Islet of Langerhans (tissue), 1 donor: ENCODE results near the gene TMEM141.
"Not testable (repeated sequence)": the region's sequence is repeated elsewhere in the genome, so short reads cannot be mapped to it uniquely, and the experiment has no call there.

Source experiments
- FAIRE-seq: peaks from one replicate; lab custom pipeline; 2011; peaks lifted over from hg19 to GRCh38; lab: Jason Lieb, UNC

The TMEM141 gene

DNA sequence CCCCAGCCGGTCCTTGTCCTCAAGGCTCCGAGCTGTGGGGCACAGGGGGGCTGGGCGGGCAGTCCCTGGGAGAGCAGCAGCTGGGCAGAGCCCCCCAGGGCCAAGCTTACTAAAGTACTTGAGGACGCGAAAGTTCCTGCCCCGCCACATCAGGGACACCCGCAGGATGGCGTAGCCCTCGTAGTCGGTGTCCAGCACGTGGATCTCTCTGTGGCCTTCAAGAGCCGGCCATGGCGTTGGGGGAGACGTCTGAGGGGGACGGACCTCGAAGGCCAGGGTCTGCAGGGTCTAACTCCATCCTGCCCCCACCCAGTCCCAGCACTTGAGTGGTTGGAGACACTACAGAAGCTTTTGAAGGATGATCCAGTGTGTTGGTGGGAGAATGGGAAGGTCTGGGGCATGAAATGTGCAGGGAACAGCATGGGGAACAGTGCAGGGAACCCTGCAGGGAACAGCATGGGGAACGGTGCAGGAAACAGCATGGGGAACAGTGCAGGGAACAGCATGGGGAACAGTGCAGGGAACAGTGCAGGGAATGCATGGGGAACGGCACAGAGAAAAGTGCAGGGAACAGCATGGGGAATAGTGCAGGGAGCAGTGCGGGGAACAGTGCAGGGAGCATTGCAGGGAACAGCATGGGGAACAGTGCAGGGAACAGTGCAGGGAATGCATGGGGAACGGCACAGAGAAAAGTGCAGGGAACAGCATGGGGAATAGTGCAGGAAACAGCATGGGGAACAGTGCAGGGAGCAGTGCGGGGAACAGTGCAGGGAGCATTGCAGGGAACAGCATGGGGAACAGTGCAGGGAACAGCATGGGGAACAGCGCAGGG lies 35.6 kb upstream of the TMEM141 start:
- FAIRE-seq, result not testable (repeated sequence)

DNA sequence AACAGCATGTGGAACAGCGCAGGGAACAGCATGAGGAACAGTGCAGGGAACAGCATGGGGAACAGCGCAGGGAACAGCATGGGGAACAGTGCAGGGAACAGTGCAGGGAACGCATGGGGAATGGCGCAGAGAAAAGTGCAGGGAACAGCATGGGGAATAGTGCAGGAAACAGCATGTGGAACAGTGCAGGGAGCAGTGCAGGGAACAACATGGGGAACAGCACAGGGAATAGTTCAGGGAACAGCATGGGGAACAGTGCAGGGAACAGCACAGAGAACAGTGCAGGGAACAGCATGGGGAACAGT lies 35.1 kb upstream of the TMEM141 start:
- no peak for FAIRE-seq

DNA sequence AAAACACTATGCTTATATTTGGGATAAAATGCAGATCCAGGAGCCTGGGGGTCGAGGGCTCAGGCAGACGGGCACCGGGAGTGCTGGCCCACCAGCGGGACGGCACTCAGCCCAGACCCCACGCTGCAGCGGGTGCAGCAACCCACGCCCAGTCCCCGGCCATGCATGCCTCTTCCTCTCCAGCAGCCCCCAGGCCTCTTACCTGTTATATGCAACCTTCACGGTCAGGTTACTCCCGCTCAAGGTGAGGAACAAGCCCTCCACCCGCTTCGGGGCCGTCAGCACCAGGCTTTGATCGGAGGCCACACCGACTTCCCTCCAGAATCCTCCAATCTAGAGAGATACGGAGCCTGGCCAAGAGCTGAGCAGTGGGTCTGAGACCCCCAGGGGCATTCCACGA lies 34.3 kb upstream of the TMEM141 start:
- no peak for FAIRE-seq

DNA sequence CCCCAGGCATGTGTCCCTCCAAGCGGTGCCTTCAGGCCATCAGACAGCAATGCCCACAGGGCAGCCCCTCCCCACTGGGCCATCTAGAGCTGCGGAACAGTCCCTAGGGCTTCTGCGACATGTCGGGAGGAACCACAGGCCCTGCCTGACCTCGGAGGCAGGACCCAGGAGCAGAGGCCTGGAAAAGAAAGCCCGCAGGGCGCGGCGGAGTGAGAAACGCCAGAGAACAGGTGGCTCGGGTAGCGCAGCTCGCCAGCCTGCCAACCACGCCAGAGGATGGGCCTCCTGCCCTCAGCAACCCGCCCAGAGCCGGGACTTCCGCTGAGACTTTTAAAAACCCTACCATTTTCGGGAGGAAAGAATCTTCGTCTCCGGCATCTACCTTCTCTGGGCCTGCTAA lies 33.8 kb upstream of the TMEM141 start:
- FAIRE-seq, result no peak

DNA sequence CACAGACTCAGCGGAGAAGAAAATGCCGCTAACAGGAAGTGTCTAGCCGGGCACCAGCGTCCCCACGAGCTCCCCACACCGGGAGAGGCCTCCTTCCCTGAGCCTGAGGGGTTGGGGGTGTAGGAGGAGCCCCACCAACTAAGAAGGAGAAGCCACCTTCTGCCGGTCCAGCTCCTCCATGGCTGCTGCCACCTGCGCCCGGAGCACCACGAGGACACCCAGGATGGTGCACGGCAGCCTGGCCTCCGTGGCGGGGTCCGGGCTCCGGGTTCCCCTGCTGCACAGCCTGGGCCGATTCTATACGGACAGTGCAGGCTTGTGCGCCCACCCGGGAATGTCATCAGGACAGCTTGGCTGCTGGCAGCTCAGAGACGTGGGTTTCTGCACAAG lies 33.4 kb upstream of the TMEM141 start:
- no peak for FAIRE-seq

DNA sequence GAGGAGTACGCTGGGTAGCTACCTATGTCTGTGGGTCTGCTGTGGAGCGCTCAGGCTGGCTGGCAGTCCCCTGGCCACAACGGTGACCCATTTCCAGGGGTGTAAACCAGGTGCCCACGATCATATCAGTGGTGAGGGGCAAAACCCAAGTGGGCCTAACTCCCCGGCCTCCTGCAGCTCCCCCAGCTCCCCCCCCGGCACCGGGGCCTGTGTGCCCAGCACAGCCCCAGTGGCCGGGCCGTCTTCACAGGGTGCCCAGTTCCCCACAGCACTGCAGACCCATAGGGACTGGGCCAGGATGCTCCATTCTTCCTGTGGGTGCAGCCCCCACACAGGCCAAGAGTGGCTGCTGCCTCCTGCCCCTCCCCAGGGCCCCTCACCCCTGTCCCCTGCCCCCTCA lies 32.1 kb upstream of the TMEM141 start:
- FAIRE-seq, result no peak

DNA sequence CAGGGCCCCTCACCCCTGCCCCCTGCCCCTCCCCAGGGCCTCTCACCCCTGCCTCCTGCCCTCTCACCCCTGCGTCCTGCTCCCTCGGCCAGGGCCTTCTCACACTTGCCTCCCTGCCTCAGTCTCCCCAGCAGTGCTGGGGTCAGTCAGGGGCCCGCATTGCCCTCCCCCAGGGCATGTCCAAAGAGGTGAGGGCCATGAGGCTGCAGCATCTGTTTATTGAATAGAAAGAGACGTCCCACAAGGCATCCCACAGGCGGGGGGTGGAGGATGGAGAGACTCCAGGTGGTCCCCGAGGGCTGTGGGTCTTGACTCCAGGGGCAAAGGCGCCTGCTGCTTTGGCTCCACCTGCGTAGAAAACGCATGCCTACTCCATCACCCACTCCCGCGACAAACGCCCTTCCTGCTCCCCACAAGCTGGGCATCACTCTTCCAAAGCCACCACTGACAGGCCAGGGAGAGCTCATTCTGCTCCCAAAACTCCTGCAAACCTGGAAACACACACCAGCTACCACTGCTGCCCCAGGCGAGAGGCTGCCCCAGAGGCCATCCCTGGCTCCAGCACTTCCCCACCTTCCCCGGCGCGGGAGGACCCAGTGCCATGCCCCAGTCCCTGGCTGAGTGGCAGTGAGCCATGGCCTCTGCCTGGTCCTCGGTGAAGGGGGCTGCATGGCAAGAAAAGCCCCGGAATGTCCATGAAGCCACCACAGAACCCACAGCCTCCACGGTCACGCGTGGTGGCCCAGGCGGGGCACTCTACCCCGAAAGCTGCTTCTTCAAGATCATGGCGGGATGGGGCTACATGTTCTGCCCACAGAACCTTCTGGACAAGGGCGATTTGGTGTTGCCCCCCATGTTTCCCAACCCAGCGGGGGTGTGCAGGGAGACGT lies 31.5 kb upstream of the TMEM141 start:
- FAIRE-seq, result no peak

DNA sequence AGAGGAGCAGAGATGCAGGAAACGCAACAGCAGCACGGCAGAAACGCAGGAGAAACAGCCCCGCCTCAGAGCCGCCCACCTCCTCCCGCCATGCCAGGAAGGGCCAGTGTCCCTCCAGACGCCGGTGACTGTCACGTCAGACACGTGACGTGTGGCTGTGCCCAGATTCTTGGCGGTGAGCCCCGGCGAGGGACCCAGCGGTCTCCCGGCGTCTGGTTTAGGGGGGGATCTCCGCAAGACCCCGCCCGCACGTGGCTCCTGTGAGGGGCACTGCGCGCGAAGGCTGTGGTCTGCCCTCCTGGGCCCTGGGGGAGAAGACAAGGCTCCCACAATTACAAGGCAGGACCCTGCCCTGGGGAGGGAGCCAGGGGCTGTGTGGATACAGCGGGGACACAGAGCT lies 30.7 kb upstream of the TMEM141 start:
- no peak for FAIRE-seq

DNA sequence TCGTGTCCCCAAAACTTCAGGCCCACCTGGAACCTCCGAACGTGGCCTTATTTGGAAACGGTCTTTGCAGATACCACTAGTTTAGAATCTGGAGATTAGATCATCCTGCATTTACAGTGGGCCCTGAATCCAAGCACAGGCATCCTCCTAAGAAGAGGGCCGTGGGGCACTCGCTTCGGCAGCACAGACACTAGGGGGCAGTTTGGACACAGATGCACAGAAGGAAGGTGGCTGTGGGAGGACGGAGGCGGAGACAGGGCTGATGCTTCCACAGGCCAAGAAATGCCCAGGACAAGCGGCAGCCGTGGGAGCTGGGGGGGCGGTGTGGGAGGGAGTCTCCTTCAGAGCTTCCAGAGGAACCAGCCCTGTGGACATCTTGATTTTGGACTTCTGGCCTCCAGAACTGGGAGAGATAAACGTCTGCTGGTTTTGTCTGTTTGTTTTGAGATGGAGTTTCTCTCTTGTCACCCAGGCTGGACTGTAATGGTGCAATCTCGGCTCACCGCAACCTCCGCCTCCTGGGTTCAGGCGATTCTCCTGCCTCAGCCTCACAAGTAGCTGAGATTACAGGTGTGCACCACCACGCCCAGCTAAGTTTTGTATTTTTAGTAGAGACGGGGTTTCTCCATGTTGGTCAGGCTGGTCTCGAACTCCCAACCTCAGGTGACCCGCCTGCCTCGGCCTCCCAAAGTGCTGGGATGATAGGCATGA lies 30.2 kb upstream of the TMEM141 start:
- FAIRE-seq, result not testable (repeated sequence)

DNA sequence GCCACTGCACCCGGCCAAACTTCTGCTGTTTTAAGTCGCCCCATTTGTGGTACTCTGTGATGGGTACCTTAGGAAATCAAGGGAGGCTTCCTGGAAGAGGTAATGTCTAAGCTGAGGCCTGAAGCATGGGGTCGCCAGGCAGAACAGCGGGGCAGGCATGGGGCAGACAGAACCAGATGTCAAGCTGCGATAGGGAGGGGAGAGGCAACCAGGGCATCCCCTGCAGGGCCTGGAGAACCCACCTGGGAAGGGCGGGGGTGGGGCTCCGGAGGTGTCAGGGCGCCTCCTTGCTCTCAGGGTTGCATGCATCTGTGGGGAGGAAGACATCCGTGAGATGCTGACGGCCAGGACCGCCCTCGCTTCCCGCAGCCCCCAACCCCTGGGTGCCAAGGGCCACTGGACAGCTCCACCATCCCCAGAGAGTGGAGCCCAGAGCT lies 29.6 kb upstream of the TMEM141 start:
- no peak for FAIRE-seq

DNA sequence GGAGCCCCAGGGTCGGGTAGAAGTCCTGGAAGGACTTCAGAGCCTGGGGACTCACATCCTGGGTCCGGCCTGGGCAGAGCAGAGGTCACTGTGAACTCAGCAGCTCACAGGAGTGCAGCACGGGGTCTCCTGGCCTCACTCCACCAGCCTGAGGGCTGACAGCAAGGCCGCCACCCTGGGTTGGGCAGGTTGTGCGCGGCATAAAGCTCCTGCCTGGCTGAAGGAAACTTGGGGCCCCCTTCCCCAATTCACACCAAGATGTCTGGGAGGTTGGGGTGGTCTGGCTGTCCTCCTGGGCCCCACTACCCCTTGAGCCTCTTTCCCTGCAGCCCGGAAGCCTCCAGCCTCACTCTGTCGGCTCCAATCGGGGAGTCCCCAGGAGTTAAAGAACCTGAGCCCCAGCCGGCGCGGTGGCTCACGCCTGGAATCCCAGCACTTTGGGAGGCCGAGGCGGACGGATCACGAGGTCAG lies 28.9 kb upstream of the TMEM141 start:
- FAIRE-seq, result no peak

DNA sequence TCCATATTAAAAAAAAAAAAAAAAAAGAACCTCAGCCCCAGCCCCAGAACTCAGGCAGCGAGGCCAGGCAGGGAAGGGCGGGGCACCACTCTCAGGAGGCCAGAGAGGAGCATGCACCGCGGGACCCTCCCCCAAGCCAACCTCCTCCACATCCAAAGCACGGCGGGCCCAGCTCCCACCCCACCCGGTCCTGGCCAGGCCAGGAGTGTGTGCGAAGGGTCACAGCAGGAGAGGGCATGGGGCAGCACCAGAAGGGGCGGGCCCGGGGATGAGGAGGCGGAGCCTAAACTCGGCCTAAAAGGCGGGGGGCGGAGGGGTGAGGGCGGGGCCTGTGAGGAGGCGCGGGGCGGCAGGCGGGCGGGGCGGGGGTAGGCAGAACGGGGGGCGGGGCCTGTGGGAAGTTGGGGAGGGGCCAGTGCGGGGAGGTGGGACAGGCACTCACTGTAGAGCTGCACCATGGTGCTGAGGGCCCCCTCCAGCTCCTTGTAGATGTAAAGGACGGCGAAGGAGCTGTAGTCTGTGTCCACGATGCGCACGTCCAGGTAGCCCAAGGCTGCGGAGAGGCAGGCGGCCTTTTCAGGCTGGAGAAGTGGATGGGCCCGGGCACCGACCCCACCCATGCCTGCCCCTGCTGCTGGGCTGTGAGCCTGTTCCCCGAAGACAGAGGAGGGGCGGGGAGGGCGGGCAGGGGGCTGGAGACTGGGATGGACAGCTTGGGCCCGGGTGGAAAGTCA lies 28.1 kb upstream of the TMEM141 start:
- FAIRE-seq, result no peak

DNA sequence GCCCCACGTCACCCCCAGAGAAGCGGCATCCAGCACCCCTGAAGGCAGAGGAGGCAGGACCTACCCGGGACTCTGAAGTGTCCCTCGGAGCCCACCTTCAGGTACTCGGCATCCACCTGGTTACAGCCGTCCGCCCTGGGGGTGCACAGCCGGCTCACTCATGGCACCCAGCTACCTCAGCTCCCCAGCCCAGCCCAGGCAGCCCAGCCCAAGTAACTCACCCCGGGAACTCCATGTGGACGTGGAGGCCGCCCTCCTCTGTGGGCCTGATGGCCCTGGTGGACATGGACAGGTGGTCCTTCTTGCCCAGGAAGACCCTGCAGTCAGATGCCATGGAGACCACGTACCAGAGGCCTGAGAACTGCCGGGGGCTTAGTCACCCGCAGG lies 27.5 kb upstream of the TMEM141 start:
- no peak for FAIRE-seq

DNA sequence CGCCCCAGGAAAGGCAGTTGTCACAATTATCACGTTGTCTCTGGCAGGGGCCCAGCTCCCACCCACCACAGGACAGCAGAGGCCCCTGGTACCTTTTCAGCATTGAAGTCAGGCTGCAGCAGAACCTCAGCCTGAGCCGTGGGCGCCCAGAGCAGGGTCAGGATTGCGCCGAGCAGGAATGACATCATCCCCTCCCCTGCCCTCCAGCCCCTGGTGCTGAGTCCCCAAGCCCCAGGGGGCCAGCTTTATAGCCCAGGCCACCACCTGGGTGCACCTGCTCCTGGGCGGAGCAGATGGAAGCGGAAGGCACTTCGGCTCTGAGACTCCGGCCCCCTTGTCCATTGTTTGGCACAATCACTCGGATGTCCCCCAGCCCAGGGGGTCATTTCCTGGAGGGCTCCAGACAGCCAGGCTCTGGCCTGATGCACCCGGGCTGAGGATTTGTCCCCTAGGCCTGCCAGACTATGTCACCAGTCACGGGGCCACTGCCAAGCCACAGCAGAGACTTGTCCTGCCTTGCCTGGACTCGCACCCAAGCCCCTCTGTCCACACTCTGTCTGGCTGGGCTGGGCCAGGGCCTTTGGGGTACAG lies 26.7 kb upstream of the TMEM141 start, which contains the start of gene LCN15:
TSS of gene LCN15 (minus strand) at position 218 of the 591 bp plus-strand sequence. CDS start at position 188, 30 bp downstream.
- FAIRE-seq, result no peak

DNA sequence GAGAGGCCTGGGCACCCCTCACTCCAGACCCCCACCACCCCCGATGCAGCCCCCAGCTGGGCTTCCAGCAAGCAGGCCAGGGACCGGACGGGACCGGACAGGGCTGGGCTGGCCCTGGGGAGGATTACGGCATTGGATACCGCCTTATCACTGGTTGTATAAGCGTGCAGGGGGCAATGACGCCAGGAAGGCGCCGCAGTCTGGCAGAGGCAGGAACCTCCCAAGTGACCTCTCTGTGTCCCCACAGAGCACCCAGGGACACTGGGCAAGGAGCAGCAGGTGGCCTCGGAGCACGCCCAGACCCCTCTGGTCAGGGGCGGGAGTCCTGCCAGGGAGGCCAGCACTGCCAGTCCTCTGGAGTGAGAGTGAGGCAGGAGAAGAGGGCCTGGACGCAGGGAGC lies 26.1 kb upstream of the TMEM141 start:
- FAIRE-seq, result no peak

DNA sequence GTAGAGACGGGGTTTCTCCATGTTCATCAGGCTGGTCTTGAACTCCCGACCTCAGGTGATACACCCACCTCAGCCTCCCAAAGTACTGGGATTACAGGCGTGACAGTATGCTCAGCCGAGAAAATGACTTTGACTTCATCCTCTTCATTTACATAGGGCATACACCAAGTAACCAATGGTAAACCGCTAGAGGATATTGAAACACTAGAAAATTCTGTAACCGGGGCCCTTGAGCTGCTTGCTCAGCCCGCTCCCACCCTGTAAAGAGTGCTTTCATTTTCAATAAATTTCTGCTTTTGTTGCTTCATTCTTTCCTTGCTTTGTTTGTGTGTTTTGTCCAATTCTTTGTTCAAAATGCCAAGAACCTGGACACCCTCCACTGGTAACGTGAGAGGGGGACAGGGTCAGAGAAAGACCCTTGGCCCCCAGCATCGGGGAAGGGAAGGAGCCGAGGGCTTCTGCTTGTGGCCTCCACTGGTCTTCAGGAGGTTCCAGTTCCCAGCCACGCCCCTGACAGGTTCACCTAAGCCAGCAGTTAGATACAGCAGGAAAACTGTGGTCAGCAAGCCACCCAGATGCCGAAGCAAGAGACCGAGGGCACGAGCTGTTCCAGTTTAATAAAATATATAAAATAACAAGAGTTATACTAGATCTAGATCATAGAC lies 25.3 kb upstream of the TMEM141 start:
- FAIRE-seq, result not testable (repeated sequence)

DNA sequence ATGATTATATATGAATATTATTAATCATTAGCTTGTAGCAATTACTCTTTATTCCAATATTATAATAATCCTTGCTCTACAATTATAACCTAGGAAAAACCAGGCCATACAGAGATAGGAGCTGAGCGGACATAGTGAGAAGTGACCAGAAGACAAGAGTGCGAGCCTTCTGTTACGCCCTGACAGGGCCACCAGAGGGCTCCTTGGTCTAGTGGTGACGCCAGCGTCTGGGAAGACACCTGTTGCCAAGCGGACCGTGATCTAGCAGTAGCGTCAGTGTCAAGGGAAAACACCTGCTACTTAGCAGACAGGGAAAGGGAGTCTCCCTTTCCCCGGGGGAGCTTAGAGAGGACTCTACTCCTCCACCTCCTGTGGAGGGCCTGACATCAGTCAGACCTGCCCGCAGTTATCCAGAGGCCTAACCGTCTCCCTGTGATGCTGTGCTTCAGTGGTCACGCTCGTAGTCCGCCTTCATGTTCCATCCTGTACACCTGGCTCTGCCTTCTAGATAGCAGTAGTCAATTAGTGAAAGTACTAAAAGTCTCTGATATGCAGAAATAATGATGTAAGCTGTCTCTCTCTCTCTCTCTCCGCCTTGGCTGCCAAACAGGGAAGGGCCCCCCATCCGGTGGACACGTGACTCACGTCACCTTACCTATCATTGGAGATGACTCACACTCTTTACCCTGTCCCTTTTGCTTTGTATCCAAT lies 24.6 kb upstream of the TMEM141 start:
- peak; percentile 51 for FAIRE-seq

DNA sequence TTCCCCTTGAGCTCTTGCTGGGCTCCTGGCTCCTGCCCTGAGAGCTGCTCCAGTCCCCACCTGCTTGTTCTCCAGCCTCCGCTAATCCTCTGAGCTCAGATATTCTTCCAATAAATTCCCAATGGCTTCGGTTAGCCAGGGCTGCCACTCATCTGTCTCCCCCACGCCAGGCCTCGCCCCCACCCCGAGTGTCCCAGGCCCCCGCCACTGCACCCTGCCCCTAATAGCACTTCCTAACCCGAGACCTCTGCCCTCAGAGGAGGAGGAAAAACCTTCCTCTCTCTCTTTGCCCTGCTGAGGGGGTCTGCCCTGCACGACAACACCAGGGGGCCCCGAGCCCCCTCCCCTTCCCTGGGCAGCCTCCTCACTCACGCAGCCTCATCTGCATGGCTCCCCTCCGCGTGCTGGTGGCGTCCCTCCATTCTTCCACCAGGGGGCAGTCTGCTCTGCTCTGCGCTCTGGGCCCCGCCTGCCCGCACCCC lies 21.4 kb upstream of the TMEM141 start:
- FAIRE-seq, result no peak

DNA sequence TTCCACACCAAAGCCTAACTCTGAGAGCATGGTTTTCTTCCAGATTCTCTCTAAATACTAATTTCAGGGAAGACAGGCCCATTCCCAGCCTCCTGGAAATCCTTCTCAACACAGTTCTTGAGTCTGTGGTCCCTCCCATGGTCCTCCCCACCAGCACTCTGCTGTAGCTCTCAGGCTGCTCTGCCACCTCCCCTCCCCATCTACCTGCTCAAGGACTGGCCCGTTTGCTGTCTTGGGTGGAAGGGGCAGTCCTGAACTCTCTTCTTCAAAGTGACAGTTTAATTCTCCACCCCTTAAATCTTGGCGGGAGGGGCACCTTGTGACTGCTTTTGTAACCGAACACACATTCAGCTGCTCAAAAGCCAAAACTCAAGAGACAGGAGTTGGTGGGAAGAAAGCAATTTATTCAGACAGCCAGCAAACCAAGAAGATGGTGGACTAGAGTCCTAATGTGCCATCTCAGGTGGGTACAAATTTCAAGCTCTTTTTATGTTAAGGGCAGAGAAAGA lies 19.2 kb upstream of the TMEM141 start:
- no peak for FAIRE-seq
